BJ (cell line): ENCODE results near the gene TBC1D1. TPM values are rescaled to one million over a fixed set of nuclear protein-coding genes. Genes with fewer than 3 reads are reported as not detected.

Source experiments
- CTCF ChIA-PET: fragments of 350-600 bp; formaldehyde crosslinking; extraction: SDS; loops from one replicate; lab custom pipeline; 2021; ENCODE audit warnings: antibody characterized with exemption, inconsistent platforms; lab: Yijun Ruan, JAX
- POLR2A ChIA-PET: fragments of 300-600 bp; sonication (Branson Sonifier 250); formaldehyde crosslinking; extraction: SDS; loops from one replicate; lab custom pipeline; 2021; ENCODE audit warnings: antibody characterized with exemption; lab: Charles Lee
- DNase-seq: peaks from one replicate; pipeline ENCODE4 v3.0.0-alpha.2; 2011; ENCODE audit warnings: low read depth
- H3K27me3 ChIP-seq: 2 replicates; pipeline ENCODE4 v1.6.0; 2011; ENCODE audit warnings: low read length; ENCODE audit not compliant: control insufficient read depth, insufficient read depth
- H3K36me3 ChIP-seq: 2 replicates; pipeline ENCODE4 v1.5.1; 2011; ENCODE audit warnings: low read length; ENCODE audit not compliant: control insufficient read depth, insufficient read depth
- H3K4me3 ChIP-seq: 2 replicates; pipeline ENCODE4 v1.5.1; 2011; ENCODE audit warnings: low read depth, mild to moderate bottlenecking, control low read depth, low read length
- polyA plus RNA-seq: library from polyadenylated mRNA; depleted of rRNA; stranded (reverse); fragments of >200 nt; gene quantifications from 2 replicates; pipeline ENCODE4 v1.2.3, GENCODE V29; 2011
- TF ChIP-seq, protein P1 (sequence below): IDR thresholded peaks from 2 replicates; pipeline ENCODE4 v1.5.1; 2011; ENCODE audit warnings: low read depth, mild to moderate bottlenecking, control low read depth, inconsistent platforms, low read length, moderate library complexity; ENCODE audit not compliant: insufficient read depth

The TBC1D1 gene
- polyA plus RNA-seq, 1 experiment, result 46.1 TPM

DNA sequence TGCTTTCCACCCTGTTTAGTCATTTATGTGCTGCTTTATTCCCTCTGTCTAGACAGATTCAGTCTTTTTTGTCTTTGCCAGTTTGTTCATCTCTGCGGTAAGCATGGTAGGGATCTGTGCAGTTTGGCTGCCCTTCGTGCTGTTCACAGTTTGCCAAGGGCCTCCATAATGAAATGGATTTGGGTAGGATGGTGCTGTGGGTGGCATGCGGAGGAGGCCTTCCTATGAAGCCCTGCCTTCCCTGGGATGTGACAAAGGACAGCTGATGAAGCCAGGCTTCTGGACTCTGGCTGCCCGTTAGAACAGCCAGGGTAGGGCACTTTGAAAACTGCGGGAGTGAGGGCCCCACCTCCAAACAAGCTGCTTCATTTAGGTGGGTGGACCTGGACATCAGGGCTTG lies 116.8 kb downstream of the TBC1D1 start:
- Histone ChIP-seq H3K27me3 (no peaks in the 10 kb centered on the region), H3K4me3 (no peak overlapping the region), H3K36me3 (no peaks in the 10 kb centered on the region)
- TF ChIP-seq, protein P1, sequence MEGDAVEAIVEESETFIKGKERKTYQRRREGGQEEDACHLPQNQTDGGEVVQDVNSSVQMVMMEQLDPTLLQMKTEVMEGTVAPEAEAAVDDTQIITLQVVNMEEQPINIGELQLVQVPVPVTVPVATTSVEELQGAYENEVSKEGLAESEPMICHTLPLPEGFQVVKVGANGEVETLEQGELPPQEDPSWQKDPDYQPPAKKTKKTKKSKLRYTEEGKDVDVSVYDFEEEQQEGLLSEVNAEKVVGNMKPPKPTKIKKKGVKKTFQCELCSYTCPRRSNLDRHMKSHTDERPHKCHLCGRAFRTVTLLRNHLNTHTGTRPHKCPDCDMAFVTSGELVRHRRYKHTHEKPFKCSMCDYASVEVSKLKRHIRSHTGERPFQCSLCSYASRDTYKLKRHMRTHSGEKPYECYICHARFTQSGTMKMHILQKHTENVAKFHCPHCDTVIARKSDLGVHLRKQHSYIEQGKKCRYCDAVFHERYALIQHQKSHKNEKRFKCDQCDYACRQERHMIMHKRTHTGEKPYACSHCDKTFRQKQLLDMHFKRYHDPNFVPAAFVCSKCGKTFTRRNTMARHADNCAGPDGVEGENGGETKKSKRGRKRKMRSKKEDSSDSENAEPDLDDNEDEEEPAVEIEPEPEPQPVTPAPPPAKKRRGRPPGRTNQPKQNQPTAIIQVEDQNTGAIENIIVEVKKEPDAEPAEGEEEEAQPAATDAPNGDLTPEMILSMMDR, result no peak
- POLR2A ChIA-PET, result no interaction called here
- CTCF ChIA-PET, result interaction anchor here (0.8 kb wide), 1 partner anchor 117 kb away, joined by 3 read pairs; the partner anchor contains the start of gene TBC1D1
- no peak for DNase-seq

- TF ChIP-seq, protein P1, result no peak
- Histone ChIP-seq H3K4me3 (no peak overlapping the region), H3K27me3 (no peaks in the 10 kb centered on the region), H3K36me3 (no peaks in the 10 kb centered on the region)
- ChIA-PET POLR2A (no interaction called here), CTCF (no interaction called here)
- DNase-seq, result no peak
Measured at GRCh38 chr4:38008571-38009021, 117.7 kb downstream of the TBC1D1 start.

GRCh38 chr4:38009421-38009820 lies 118.5 kb downstream of the TBC1D1 start:
- H3K27me3 ChIP-seq, result no peaks in the 10 kb centered on the region
- DNase-seq, result no peak
- ChIA-PET POLR2A (no interaction called here), CTCF (no interaction called here)
- H3K4me3 ChIP-seq, result no peak overlapping the region
- no peaks in the 10 kb centered on the region for H3K36me3 ChIP-seq
- TF ChIP-seq, protein P1, result no peak

DNA sequence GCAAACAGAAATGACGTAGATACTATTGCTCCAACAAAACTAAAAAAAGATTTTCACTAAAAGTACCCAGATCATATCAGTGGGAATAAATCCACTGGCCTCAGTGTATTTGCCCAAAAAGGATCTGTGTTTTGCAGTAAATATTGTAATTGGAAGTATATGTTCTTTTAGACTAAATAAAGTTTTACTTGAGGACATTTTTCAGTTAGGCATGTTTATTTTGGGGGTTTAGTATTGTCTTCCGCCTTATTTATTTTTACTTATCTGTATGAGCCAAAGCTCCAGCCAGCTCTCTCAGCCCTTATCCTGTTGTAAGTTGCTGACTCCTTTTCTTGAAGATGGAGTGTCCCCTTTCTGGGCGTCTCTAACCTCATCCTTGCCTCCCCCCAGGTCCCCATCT lies 119.1 kb downstream of the TBC1D1 start:
- ChIA-PET POLR2A (no interaction called here), CTCF (no interaction called here)
- TF ChIP-seq, protein P1, result no peak

GRCh38 chr4:38011511-38012162 lies 120.8 kb downstream of the TBC1D1 start:
- H3K27me3 ChIP-seq, result no peaks in the 10 kb centered on the region
- no peak overlapping the region for H3K4me3 ChIP-seq
- POLR2A ChIA-PET, result interaction anchor here (0.6 kb wide), 1 partner anchor 90 kb away, joined by 4 read pairs; no protein-coding TSS in a partner anchor
- TF ChIP-seq, protein P1, result no peak
- CTCF ChIA-PET, result no interaction called here
- no peaks in the 10 kb centered on the region for H3K36me3 ChIP-seq
- no peak for DNase-seq

More for the DNA sequence above, 119.1 kb downstream of the TBC1D1 start:
- Histone ChIP-seq H3K4me3 (no peak overlapping the region), H3K27me3 (no peaks in the 10 kb centered on the region), H3K36me3 (no peaks in the 10 kb centered on the region)
- DNase-seq, result no peak
